ENCODE data around the gene PRICKLE1. TPM values are rescaled to one million over a fixed set of nuclear protein-coding genes. Genes with fewer than 3 reads are reported as not detected.

PRICKLE1 gene
- polyA plus RNA-seq, 5 donors = 40.4 to 60.7 (median 51.8) TPM

- no peak for DNase-seq
These were observed 127.1 kb downstream of the PRICKLE1 start for GRCh38 chr12:42462486-42462885.

DNA sequence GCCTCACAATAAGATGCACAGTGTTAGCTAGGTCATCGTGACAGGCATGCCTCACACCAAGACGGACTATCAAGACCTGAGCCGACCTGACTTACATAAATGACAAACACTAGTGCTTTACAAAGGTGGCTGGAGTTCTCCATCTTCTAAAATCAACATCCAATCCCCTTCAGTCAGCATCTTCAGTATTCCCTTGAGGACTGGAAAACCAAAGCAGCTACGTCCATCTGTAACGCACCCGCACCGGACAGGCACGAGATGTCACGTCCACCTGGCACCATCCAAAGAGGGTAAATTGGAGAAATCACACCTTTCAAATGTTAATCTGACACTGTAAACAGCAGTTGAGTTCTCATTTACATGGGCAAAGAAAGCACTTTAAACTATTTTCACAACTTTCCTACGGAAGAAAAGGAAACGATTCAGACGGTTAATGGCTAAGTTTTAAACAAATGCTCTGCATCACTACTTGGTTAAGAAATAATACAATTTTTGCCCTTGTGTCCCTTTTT, 130.2 kb downstream of the PRICKLE1 start:
- DNase-seq = no peak

GRCh38 chr12:42458575-42458974, 131.0 kb downstream of the PRICKLE1 start:
- no peak for DNase-seq

- DNase-seq = no peak
These were observed 139.3 kb downstream of the PRICKLE1 start for GRCh38 chr12:42450248-42450647.

- no peak for DNase-seq
These were observed 140.7 kb downstream of the PRICKLE1 start for GRCh38 chr12:42448841-42449240.

- no peak for DNase-seq
These were observed 142.2 kb downstream of the PRICKLE1 start for GRCh38 chr12:42447371-42447786.

DNA sequence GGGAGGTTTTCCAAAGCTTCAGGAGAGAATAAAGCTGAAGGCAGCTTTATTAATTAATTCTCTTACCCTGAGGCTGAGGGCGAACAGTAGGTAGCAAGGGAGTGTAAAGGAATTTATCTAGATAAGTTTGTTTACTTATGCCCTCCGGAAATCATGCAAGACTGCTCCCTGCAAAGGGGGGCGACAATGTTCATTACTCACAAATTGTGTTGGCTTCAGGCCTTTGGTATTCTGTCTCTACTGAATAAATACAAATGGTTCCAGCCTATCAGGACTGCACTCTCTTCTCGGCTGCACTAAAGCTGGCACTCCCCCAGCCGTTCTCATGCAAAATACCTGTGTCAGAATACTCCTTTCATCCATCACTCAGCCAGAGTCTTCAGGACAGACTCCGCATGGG, 142.8 kb downstream of the PRICKLE1 start:
- no peak for DNase-seq

DNA sequence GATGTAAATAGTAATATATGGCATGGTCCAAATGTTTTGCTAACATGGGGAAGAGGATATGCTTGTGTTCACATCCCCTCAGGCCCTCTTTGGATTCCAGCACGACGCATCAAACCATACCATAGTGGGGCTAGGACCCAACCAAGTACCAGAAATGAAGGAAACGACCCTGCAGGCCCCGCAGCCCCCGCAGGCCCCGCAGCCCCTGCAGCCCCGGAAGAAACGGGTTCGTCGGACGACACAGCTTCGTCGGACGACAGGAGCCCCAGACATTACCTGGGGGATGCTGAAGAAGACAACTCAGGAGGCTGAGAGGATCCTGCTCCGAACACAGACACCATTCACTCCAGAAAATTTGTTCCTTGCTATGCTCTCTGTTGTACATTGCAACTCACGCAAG, 143.7 kb downstream of the PRICKLE1 start:
- DNase-seq = no peak

- DNase-seq = no peak
These were observed 145.2 kb downstream of the PRICKLE1 start for GRCh38 chr12:42444192-42444943.

DNA sequence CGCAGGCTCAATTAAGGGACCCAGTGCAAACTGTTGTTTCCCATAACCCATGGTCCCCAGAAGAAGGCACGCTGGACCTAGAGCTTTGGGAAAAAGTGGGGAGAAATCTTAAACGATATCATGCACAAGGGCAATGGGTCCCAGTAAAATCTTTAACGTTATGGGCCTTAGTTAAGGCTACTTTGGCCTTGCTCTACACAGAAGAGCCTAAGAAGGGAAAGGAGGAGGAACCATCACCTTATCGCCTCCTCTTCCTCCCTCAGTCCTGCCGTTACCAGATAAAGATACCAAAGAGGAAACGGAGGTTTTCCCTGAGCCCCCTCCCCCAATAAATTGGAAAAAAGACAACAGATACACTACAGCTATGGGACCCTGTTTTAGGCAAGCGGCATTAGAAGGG, 146.7 kb downstream of the PRICKLE1 start:
- DNase-seq = no peak

- DNase-seq = no peak
These were observed 147.2 kb downstream of the PRICKLE1 start for GRCh38 chr12:42442311-42442759.

DNA sequence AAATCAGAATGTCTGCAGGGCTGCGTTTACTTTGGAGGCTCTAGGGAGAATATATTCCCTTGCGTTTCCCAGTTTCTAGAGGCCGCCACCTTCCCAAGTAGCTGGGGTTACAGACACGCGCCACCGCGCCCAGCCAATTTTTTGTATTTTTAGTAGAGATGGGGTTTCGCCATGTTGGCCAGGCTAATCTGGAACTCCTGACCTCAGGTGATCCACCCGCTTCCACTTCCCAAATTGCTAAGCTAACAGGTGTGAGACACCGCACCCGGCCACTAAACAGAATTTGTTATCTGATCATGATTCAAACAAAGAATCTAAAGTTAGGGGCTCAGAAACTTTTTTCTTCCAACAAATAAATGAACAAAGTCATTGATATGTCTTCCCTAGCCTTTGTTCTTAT, 148.9 kb downstream of the PRICKLE1 start:
- no peak for DNase-seq

DNA sequence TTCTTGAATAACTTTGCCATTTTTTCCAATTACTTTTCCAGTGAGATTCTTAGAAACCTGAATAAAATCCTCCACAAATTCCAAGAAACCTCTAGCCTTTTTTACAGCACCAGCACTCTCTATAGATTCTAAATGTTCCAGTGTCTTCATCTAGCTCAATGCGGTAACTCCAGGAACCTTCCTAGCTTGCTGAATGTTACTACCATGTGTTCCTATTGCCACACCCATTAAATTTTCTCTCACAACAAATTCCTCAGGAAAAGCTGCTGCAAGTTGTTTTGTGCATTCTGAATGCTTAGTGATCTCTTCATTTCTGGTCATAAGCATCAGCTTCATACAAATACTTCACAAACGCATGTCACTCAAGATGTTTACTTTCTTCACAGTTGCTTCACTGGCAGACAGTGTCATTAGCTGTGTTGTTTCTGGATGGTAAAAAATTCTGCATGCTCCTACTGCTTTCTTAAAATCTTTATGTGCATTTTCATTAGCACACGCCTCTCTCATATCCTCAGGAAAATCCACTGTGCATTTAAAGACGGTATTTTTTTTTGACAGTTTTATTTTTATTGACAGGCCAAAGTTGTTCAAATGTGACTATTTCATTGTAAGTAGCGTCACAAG, 156.9 kb downstream of the PRICKLE1 start:
- DNase-seq = no peak

- no peak for DNase-seq
These were observed 160.7 kb downstream of the PRICKLE1 start for GRCh38 chr12:42428850-42429249.

GRCh38 chr12:42426746-42427145, 162.8 kb downstream of the PRICKLE1 start:
- DNase-seq = no peak

- no peak for DNase-seq
These were observed 166.8 kb downstream of the PRICKLE1 start for GRCh38 chr12:42422785-42423184.

DNA sequence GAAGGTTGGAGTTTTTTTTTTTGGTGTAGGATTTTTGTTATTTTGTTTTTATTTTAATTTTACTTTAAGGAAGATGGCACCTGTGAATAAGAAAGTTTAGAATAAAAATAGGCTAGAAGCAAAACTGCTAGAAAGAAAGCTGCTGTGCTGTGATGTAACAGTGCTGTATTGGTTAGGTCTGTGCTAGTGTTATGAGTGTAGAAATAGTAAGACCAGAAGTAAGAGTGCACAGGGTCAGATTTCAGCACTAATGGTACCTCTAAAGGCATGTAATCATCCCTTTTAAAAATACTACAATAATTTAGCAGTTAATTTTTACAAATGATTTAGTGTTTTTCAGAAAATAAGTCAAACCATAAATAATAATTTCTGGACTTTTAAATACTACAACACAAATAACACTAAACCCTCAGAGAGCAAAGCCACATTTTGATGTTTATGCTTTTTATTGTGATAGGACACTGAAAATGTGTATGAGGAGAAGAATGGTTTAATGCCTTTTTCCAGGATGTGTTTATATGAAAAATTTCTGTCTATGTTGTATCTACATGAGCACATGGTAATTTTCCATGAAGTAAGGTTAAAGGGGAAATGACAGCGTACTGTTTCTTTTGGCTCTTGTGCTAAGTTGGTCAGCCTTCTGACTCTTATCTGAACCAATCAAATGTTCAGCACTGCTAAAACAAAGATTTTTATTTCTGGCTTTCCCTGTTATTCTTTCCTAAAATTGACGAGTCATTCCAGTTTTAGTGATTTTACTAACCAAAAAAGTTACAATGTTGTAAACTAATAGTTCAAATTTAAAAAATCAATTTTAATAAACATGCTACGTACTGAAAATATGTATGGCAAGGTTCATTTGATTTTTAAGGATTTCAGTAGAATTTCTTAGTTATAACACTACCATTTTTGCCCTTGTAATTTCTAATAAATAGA, 167.4 kb downstream of the PRICKLE1 start:
- peak; percentile 17 to 42 for DNase-seq

GRCh38 chr12:42420395-42420794, 169.2 kb downstream of the PRICKLE1 start:
- no peak for DNase-seq

- DNase-seq = no peak
These were observed 179.2 kb downstream of the PRICKLE1 start for GRCh38 chr12:42410340-42410739.

DNA sequence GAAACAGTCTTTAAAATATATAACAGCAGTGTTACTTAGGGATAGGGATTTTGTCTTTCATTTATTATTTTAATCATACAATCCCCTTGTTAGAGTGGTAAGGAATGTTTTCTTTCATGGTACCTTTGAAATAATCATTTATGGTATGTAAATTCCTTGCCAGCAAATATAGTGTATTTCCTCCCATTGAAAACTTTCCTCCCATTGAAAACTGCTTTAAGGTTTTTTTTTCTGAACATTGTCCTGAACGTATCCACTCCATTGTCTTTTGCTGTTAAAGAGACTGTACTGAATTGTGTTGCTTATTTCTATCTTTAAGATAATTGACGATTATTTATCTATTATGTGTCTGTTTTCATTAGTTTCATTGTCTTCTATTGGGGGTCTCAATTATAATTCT, 180.1 kb downstream of the PRICKLE1 start:
- DNase-seq = no peak

DNA sequence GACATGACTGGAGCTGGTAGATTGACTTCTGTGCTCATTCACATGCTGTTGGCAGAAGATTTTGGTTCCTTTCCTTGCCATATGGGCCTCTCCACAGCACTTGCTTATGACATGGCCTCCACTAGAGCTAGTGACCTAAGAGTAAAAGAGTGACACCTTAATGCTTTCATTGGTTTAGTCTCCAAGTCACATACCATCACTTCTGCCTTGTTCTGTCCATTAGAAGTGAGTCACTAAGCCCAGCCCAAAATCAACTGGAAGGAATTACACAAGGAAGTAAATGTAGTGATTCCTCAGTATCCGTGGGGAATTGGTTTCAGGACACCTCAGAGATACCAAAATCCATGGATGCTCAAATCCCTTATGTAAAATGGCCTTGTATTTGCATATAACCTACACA, 182.2 kb downstream of the PRICKLE1 start:
- DNase-seq = no peak
